GM19240 (cell line): ENCODE results near the gene LDB3.

ENCODE experiments used
- DNase-seq: peaks from one replicate; pipeline ENCODE4 v3.0.0; 2011; ENCODE audit warnings: low spot score; ENCODE audit not compliant: insufficient read length

The LDB3 gene

GRCh38 chr10:86759073-86759672 lies 90.9 kb downstream of the LDB3 start:
- DNase-seq: no peak

- no peak for DNase-seq
These were observed 95.1 kb downstream of the LDB3 start for GRCh38 chr10:86763404-86763803.

GRCh38 chr10:86765548-86765947 lies 97.2 kb downstream of the LDB3 start:
- DNase-seq: no peak

GRCh38 chr10:86768412-86769062 lies 100.2 kb downstream of the LDB3 start:
- no peak for DNase-seq

DNA sequence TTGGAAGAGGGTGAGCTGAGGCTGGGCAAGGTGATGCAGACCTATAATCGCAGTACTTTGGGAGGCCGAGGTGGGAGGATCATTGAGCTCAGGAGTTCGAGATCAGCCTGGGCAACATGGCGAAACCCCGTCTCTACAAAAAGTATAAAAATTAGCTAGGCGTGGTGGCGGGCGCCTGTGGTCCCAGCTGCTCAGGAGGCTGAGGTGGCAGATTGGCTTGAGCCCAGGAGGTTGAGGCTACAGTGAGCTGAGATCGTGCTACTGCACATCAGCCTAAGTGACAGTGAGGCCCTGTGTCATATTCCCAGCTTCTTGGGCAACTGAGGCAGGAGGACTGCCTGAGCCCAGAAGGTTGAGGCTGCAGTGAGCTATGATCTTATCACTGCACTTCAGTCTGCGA lies 101.7 kb downstream of the LDB3 start:
- DNase-seq: no peak

- DNase-seq: no peak
These were observed 102.2 kb downstream of the LDB3 start for GRCh38 chr10:86770412-86770960.

- DNase-seq: no peak
These were observed 105.2 kb downstream of the LDB3 start for GRCh38 chr10:86773498-86773897.

DNA sequence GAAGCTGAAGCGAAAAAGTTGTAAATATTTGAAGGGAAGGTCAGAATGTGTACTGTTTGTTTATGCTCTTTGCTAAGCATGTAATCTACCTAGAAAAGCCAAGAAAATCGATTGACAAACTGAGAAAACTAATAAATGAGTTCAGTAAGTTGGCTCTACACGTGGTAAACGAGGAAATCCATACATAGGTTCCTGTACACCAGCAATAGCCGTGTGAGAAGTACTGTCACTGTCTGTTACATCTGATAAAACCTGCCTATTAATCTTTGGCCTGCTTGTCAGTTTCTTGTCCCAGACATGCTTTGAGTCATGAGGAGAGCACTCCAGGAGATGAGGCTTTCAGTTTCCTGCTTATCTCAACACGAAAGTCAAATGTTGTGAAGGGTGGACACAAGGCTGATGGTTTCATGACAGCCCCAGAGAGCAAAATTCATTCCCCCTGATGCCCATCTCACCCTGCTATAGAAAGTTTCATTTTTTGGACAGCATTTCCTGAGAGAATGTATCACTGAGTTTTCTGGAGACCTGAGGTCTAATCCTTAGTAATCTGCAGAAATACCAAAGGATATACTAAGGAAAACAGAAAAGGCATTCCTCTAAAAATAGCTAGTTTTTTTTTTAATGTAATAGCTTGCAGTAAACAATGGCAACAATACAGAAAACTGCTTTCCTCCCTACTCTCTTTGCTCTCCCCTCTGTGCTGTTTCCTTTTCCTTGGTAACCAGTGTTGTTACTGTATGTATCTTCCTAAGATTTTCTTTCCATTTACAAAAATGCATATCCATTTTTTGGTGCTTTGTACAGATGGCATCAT lies 107.0 kb downstream of the LDB3 start:
- DNase-seq: no peak

DNA sequence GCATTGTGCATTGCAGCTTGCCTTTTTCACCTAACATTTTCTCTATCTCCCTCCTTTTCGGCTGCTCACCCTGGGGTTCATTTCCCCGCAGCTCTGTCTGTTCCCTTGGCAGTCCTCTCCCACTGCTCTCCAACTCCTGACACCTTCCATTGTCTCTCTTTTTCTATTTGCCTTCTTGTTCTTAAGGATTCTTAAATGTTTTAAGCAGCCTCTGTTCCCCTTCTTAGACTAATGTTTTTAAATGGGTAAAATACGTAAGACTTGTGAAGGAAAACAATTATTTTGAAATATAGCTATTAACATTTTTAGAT lies 107.5 kb downstream of the LDB3 start:
- no peak for DNase-seq

DNA sequence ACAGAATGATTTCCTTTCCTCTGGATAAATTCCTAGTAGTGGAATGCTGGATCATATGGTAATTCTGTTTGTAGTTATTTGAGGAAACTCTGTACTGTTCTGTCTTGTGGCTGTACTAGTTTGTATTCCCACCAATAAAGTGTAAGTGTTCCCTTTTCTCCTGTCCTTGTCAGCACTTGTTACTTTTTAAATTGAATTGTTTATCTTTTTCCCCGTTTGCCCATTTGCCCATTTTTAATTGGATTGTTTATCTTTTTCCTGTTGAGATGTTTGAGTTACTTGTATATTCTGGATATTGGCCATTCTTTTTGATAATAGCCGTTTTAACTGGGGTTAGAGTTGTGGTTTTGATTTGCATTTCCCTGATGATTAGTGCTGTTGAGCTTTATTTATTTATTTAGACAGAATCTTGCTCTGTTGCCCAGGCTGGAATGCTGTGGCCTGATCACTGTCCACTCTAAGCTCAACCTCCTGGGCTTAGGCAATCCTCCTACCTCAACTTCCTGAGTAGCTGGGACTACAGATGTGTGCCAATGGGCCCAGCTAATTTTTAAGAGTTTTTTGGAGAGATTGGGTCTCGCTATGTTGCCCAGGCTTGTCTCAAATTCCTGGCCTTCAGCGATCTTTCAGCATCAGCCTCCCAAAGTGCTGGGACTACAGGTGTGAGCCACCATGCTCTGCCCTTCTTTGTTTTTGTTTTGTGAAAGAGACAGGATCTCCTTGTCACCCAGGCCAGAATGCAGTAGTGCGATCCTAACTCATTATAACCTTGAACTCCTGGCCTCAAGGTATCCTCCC lies 111.1 kb downstream of the LDB3 start:
- DNase-seq: no peak

GRCh38 chr10:86782701-86783418 lies 114.5 kb downstream of the LDB3 start:
- no peak for DNase-seq

- DNase-seq: no peak
These were observed 116.7 kb downstream of the LDB3 start for GRCh38 chr10:86785037-86785436.
